Inflammatory macrophage treated with lipopolysaccharide for 1 hour (primary cell): ENCODE data around the gene PSAPL1.
A peak's percentile ranks its signal among the peaks of the same experiment; 100 is the strongest.

Experiments used
- DNase-seq, 2 donors: peaks; one replicate each; pipeline ENCODE4 v3.0.0-alpha.2; 2020 to 2022

The PSAPL1 gene

DNA sequence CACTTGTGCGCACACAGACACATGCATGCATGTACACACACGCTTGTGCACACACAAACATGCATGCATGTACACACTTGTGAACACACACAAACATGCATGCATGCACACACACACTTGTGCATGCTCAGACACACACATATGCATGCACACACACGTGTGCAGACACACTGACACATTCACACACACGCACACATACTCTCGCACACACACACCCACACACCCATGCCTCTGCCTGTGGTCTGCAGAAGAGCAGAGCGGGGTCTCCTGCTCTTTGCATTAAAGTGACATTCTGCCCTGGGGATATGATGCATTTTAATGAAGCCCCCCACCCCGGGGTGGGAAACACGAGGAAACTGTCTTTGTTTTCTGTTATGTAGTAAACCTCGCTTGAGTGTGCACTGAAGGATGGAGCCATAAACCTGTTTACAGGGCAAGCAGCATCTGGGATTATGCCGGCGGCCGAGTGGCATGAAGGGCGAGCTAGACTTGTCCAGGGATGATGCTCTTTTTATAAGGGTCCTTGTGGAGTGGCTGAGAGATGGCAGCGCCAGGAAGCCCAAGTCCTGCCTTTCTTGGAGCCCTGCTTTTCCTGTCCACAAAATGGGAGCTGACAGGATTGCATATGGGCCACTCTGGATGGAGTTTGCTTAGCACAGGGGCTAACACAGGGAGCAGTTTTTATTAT, 17.8 kb downstream of the PSAPL1 start:
- DNase-seq, result no peak

DNA sequence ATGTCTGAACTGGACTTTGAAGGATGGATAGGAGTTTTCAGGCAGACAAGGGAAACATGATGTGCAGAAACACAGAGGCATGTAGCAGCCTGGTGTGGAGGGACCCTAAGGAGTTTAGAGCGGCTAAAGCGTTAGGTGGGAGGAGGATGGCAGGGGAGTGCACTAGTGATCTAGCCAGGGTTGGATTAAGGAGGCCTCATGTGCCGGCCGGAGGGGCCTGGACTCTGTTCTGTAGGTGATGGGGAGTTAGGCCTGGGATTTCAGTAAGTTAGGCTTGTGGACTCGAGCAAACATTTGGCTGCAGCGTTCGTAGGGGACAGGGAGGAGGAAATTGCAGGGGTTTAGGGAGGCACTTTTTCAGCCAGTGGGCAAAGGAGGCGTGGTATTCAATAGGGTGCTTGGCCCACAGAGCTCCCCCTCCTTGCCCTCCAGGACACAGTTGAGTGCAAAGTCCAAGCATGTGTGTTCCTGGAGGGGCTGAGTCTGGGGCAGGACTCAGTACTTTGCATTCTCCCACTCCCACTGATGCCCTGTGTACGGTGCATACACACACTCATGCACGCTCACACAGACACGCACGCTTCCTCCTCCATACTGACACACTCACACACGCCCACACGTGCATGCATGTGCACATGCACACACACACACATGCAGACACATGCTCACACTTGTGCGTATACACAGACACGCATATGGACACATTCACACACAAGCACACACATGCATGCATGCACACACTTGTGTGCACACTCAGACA, 18.6 kb downstream of the PSAPL1 start:
- no peak for DNase-seq

DNA sequence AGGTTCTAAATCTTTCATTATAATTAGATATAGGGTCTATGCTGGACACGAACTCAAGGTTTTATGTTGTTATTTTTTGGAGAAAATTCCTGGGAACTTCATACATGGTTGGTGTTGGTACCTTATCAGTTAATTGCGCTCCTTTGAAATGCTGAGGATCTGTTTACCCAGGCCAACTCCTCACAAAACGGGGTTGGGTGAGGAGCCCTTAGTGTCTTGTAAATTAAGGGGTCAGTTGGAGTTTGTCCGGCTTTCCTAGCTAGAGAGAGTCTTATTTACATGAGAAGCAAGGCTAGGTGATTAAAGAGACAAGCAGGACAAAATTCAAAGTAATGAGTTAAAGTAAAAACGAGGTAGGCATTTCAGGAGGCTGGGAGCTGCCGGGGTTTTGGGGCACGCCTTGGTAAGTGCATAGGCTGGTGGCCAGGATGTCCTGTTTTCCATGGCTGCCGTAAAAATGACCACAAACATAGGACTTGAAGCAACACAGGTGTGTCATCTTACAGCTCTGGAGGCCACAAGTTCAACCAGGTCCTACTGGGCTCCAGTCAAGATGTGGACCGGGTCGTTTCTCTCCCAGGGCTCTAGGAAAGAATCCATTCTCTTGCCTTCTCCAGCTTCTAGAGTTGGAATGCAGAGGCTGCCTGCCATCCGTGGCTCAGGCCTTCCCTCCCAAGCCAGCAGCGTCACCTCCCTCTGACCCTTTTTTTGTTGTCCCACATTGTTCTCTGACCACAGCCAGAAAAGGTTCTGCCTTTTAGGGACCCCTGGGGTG, 19.8 kb downstream of the PSAPL1 start:
- DNase-seq, result no peak

DNA sequence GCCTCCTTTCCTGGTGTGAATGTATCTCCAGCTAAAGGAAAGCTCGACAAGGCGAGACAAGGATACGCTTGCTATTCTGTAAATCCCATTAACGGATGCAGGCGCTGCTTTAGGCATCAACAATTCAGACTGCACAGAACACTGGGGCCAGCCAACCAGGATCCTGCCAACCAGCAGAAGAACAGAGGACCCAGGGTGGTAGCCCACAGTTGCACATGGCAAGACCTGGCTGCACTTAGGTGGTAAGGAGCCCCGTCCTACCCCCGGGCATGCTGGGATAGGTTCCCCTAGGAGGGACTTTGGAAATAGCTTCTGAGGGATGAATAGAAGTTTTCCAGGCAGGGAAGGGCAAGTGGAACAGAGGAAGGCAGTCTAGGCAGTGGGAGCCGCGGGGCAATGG, 20.7 kb downstream of the PSAPL1 start:
- no peak for DNase-seq

- no peak for DNase-seq
These were observed 22.2 kb downstream of the PSAPL1 start for GRCh38 chr4:7412554-7412912.

DNA sequence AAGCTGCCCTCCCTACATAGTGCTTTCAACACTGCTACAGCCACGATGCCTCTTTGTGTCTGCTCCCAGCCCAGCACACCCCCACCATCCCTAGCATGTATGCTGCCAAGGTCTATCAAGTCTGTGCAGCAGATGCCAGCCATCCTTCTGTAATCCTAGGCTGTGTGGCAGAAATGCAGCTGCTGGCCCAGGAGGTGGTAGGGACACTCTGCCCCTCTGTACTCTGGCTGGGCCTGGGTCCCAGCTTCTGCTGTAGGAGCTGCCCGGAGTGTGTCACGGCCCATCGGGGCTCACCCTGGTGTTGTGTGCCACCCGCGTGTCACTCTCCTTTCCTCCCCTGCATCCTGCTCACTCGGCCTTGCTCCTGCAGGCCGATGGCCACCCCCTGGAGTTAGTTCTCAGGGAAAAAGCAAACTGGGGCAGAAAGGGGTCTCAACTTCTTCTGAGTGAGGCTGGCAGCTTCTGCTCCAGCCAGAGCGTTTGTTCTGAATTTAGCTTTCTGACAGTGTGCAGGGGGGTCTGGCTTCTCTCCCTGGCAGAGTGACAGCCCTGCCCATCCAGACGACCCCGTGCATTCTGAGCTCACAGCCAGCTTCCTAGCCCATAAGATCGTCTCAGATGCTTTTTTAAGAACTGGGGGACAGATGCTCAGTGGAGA, 22.7 kb downstream of the PSAPL1 start:
- no peak for DNase-seq

GRCh38 chr4:7411491-7411890, 23.2 kb downstream of the PSAPL1 start:
- no peak for DNase-seq

- DNase-seq, result no peak
These were observed 24.3 kb downstream of the PSAPL1 start for GRCh38 chr4:7410446-7410845.

DNA sequence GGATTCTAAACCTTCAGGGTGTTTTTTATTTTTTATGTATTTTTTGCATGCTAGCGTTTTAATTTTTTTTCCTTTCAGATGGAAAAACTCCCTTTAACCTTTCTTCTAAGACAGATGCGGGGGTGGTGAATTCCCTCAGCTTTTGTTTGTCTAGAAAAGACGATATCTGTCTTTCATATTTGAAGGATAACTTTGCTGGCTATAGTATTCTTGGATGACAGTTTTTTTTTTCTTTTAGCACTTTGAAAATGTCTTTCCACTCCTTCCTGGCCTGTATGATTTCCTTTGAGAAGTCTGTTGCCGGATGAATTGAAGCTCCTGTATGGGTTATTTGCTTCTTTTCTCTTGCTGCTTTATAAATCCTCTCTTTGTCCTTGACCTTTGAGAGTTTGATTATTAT, 26.6 kb downstream of the PSAPL1 start:
- no peak for DNase-seq

- no peak for DNase-seq
These were observed 31.7 kb downstream of the PSAPL1 start for GRCh38 chr4:7403001-7403400.

DNA sequence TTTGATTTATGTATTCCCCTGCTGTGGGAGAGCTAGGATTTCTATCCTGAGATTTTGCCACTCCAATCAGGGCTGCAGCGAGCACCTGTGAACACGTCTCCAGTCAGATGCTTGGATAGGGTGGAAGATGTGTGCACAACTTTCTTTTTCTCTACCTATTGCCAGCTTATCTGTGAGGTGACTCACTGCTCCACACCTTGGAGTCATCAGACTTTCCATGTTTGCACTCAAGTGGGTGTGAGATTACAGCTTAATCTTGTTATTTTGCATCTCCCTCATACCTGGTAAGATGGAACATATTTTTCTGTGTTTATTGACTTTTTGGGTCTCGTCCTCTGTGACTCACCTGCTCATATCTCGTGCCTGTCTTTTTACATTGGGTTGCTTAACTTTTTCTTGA, 32.2 kb downstream of the PSAPL1 start:
- no peak for DNase-seq

DNA sequence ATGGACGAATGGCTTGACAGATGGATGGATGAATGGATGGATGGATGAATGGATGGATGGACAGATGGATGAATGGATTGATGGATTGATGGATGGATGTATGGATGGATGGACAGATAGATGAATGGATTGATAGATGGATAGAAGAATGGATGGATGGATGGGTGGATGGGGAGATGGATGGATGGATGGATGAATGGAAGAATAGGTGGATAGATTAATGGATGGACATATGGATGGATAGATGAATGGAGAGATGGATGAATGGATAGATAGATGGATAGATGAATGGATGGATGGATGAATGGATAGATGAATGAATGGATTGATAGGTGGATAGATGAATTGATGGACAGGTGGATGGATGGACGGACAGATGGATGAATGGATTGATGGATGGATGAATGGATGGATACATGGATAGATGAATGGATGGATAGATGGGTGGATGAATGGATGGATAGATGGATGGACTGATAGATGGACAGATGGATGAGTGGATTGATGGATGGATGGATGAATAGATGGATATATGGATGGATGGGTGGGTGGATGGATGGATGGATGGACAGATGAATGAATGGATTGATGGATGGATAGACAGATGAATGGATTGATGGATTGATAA, 33.9 kb downstream of the PSAPL1 start:
- no peak for DNase-seq

DNA sequence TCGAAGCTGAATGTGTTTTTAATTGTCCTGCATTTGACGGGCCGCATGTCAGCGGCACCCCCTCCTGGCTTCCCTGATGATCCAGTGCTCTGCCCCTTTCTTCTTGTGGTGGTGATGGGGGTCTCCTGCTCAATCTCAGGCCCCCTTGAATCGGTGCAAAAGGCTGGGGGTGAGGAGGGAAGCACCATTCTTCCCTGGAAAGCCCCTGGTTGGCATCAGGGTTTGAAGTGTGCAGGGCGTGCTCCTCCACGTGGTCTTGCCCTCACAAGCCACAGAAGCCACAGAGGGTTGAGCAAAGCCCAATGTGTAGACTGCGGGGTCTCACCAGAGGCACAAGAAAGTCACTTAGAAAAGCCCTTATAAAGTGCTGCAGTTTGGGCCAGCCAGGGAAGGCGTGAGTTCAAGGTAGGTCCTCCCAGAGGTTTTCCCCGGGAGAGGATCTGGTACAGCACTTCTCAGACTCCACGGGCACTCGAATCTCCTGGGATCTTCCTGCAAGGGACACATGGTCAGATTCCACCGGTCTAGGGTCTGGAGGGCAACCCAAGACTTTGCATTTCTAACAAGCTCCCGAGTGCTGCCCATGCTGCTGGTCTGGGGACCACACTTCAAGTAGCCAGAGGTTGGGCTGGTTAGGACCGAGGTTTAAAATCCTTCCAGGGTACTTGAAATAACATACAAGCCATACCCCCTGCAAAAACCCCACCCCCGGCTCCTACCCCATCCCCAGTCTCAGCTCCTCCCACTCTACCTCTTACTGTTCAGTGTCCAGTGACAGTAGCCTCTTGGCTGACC, 35.1 kb downstream of the PSAPL1 start:
- DNase-seq, result no peak

DNA sequence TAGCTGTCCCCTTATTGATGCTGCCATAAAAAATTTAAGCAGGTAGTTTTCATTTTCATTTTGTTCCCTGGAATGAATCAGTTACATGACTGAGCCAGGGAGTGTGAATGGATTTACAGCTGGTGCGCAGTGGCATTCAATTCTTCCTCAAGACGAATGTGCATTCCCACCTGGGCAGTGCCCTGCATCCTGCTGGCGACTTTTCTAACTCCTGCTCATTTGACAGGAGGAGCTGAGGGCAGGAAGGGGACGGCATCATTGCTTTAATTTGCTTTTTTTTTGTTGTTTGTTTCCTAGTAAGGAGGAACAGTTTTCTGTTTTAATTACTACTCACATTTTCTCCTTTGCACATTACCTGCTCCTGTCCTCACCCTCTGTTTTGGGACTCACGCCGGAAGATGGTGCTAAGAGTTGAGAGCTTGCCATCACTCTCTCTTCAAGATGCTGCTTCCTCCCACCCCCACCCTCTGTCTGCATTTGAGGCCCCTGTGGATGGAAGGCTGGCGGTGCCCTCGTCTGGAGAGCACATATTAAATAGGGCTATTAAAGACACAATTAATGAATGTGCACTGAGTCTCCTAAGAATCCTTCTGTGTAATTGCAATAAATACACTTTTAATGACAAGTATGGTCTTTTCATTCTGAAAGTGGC, 35.8 kb downstream of the PSAPL1 start:
- no peak for DNase-seq

DNA sequence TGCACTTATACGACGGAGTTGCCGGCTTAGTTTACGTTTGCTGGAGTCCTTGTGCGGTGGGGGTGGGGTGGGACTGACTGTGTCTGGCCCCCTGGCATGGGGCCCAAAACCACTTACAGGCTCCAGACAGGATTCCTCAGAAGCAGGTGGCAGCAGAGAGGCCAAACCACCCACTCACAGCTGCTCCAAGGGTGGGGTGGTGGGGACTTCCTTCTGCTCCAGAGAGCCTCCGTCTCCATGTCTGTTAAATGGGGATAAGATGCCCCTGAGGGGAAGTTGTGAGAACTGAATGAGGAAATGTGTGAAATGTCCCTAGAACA, 36.7 kb downstream of the PSAPL1 start:
- peak in 1 of 2 donors; percentile 10 for DNase-seq

GRCh38 chr4:7397206-7398103, 37.3 kb downstream of the PSAPL1 start:
- DNase-seq, result no peak

GRCh38 chr4:7396186-7396910, 38.4 kb downstream of the PSAPL1 start:
- DNase-seq, result no peak

- no peak for DNase-seq
These were observed 39.1 kb downstream of the PSAPL1 start for GRCh38 chr4:7395645-7396044.

GRCh38 chr4:7394681-7395451, 39.9 kb downstream of the PSAPL1 start:
- DNase-seq, result no peak
